Cardiac fibroblast (primary cell): ENCODE measurements around the gene SEPTIN5.
"Not testable (repeated sequence)": the region's sequence is repeated elsewhere in the genome, so short reads cannot be mapped to it uniquely, and the experiment has no call there.

Experiments
- DNase-seq, 2 donors: peaks; one replicate each; pipeline versions ENCODE4 v3.0.0 to v3.0.0-alpha.2; 2010; ENCODE audit warnings: low read depth in 2 of 2
- H3K4me3 ChIP-seq, 2 donors: replicated peaks in 1 of 2; 1 replicate in 1 of 2; 2 replicates in 1 of 2; pipeline ENCODE4 v1.5.1; 2011; ENCODE audit warnings: low read depth in 2 of 2, low read length in 2 of 2, mild to moderate bottlenecking in 2 of 2, moderate library complexity in 1 of 2
- TF ChIP-seq, protein P1 (sequence below): IDR thresholded peaks from one replicate; pipeline ENCODE4 v1.5.1; 2011; ENCODE audit warnings: low read depth, mild to moderate bottlenecking, low read length, inconsistent platforms

SEPTIN5 gene

DNA sequence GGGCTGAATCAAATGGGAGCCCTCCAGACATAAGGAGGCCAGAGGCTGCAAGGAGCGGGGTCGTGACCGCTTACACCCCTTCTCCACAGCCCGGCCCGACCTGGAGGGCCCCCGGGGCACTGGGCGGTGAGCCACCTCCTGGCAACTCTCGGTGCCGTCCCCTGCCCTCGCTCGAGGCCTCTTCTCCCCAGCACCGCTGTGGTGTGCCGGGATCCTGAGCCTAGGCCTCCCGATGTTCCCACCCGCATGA, 8.6 kb downstream of the SEPTIN5 start:
- H3K4me3 ChIP-seq, result no peak overlapping the region
- no peak for DNase-seq
- TF ChIP-seq, protein P1, sequence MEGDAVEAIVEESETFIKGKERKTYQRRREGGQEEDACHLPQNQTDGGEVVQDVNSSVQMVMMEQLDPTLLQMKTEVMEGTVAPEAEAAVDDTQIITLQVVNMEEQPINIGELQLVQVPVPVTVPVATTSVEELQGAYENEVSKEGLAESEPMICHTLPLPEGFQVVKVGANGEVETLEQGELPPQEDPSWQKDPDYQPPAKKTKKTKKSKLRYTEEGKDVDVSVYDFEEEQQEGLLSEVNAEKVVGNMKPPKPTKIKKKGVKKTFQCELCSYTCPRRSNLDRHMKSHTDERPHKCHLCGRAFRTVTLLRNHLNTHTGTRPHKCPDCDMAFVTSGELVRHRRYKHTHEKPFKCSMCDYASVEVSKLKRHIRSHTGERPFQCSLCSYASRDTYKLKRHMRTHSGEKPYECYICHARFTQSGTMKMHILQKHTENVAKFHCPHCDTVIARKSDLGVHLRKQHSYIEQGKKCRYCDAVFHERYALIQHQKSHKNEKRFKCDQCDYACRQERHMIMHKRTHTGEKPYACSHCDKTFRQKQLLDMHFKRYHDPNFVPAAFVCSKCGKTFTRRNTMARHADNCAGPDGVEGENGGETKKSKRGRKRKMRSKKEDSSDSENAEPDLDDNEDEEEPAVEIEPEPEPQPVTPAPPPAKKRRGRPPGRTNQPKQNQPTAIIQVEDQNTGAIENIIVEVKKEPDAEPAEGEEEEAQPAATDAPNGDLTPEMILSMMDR, result no peak

DNA sequence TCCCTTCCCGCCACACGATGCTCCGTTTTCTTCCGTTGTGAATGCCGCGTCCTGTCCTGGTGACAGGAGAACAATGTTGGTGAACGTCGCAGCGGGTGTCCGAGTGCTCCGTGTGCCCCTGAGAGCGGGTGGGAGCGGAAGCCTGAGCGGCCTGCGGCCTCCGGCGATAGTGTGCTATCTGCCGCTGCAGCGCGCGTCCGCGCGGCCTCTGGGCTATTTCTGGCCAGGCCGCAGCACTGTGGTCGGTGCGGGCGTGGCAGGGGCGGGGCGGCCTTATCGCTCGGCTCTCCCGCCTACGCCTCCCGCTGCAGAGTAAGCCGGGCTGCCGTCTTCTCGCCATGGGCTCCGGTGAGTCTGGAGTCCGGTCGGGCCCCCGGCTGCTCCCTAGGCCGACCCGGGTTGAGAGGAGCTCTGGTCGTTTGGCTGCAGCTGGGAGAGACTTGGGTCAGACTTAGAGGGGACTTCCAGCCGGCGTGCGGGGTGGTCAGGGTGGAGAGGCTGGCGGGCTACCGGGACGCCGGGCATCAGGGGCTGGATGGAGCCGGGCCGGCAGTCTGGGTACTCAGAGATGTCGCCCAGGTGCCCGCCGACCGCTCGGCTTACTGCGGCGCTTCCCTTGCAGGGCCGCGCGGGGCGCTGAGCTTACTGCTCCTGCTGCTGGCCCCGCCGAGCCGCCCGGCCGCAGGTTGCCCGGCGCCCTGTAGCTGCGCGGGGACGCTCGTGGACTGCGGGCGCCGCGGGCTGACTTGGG, 9.1 kb downstream of the SEPTIN5 start, which contains the start of gene GP1BB:
Gene GP1BB, plus strand, starts transcription at position 308 of the 751 bp plus-strand sequence. Its CDS starts 31 bp downstream, at position 339.
- peak in 1 of 2 donors; percentile 25 for DNase-seq
- TF ChIP-seq, protein P1, result no peak
- H3K4me3 ChIP-seq, result no peak within 1 kb of the TSS

DNA sequence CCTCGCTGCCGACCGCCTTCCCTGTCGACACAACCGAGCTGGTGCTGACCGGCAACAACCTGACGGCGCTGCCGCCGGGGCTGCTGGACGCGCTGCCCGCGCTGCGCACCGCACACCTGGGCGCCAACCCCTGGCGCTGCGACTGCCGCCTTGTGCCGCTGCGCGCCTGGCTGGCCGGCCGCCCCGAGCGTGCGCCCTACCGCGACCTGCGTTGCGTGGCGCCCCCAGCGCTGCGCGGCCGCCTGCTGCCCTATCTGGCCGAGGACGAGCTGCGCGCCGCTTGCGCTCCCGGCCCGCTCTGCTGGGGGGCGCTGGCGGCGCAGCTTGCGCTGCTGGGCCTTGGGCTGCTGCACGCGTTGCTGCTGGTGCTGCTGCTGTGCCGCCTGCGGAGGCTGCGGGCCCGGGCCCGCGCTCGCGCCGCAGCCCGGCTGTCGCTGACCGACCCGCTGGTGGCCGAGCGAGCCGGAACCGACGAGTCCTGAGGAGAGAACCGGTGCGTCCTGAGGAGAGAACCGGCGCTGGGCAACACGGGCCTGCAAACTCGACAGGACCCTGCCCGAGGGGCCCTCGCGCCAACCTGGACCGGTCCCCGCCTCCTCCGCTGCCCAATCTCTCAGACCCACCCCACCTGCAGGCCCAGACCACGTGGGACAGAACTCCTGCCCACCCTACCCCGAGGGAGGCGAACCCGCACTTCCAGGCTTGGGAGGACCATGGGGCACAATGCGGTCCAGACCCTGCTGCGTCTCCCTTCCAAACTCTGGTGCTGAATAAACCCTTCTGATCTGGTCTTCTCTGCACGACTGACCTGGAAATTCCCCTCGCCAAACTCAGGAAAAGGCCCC, 9.9 kb downstream of the SEPTIN5 start:
- TF ChIP-seq, protein P1, result no peak
- DNase-seq, result peak in 1 of 2 donors; percentile 22
- H3K4me3 ChIP-seq, result no peak overlapping the region

DNA sequence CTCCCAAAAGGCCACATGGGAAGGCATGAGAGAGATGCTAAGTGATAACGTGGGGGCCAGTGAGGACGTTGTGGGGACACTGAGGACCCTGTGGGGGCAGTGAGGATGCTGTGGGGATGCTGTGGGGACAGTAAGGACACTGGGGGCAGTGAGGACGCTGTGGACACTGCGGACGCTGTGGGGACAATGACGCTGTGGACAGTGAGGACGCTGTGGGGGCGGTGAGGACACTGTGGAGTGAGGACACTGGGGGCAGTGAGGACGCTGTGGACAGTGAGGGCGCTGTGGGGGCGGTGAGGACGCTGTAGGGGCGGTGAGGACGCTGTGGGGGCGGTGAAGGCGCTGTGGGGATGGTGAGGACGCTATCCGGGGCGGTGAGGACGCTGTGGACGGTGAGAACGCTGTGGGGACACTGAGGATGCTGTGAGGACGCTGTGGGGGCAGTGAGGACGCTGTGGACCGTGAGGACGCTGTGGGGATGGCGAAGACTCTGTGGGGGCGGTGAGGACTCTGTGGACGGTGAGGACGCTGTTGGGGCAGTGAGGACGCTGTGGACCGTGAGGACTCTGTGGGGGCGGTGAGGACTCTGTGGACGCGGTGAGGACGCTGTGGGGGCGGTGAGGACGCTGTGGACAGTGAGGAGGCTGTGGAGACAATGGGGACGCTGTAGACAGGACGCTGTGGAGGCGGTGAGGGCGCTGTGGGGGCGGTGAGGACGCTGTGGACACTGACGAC, 10.8 kb downstream of the SEPTIN5 start:
- no peak overlapping the region for H3K4me3 ChIP-seq
- TF ChIP-seq, protein P1, result no peak

DNA sequence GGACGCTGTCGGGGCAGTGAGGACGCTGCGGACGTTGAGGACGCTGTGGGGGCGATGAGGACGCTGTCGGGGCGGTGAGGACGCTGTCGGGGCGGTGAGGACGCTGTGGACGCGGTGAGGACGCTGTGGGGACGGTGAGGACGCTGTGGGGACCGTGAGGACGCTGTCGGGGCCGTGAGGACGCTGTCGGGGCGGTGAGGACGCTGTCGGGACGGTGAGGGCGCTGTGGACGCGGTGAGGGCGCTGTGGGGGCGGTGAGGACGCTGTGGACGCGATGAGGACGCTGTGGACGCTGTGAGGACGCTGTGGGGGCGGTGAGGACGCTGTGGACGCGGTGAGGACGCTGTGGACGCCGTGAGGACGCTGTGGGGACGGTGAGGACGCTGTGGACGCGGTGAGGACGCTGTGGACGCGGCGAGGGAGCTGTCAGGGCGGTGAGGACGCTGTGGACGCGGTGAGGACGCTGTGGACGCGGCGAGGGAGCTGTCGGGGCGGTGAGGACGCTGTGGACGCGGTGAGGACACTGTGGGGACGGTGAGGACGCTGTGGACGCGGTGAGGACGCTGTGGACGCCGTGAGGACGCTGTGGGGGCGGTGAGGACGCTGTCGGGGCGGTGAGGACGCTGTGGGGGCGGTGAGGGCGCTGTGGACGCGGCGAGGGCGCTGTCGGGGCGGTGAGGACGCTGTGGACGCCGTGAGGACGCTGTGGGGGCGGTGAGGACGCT, 11.9 kb downstream of the SEPTIN5 start:
- not testable (repeated sequence) for DNase-seq, H3K4me3 ChIP-seq

More for the DNA sequence above, 10.8 kb downstream of the SEPTIN5 start:
- DNase-seq, result no peak

DNA sequence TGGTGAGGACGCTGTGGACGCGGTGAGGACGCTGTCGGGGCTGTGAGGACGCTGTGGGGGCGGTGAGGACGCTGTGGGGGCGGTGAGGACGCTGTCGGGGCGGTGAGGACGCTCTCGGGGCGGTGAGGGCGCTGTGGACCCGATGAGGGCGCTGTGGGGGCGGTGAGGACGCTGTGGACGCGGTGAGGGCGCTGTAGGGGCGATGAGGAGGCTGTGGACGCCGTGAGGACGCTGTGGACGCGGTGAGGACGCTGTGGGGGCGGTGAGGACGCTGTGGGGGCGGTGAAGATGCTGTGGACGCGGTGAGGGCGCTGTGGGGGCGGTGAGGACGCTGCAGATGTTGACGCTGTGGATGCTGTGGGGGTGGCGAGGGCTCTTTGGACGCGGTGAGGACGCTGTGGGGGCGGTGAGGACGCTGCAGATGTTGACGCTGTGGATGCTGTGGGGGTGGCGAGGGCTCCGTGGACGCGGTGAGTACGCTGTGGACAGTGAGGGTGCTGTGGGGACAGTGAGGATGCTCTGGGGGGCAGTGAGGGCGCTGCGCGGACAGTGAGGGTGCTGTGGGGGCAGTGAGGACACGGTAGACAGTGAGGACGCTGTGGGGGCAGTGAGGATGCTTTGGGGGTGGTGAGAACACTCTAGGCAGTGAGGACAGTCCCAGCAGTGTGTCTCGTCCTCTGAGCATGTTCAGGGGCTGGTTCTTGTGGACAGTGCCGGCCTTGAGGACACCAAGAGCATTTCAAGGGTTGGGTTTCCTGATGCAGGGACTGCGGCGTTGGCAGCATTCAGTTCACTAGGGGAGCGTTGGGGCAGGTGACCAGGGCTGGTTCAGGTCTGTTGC, 13.2 kb downstream of the SEPTIN5 start:
- H3K4me3 ChIP-seq, result no peak overlapping the region
- TF ChIP-seq, protein P1, result no peak
- DNase-seq, result no peak
